WTC11 (cell line): ENCODE data around the gene PLS1.

Experiments
- AFF4 ChIP-seq: sonication (generic); formaldehyde crosslinking; IDR thresholded peaks from 2 replicates; pipeline ENCODE4 v1.8.1; 2023; ENCODE audit warnings: mild to moderate bottlenecking, missing genetic modification reagents, borderline replicate concordance
- CTCF ChIP-seq: fragments of 200-600 bp; IDR thresholded peaks from 2 replicates; pipeline ENCODE4 v1.8.0; 2022; ENCODE audit warnings: antibody characterized with exemption
- IRF1 ChIP-seq: sonication (generic); formaldehyde crosslinking; IDR thresholded peaks from 2 replicates; pipeline ENCODE4 v1.8.0; 2023; ENCODE audit warnings: missing genetic modification reagents
- MLX ChIP-seq: sonication (generic); formaldehyde crosslinking; IDR thresholded peaks from 2 replicates; pipeline ENCODE4 v1.8.1; 2023; ENCODE audit warnings: mild to moderate bottlenecking, missing genetic modification reagents, moderate library complexity
- RORB ChIP-seq: fragments of 250-450 bp; sonication (Bioruptor Pico); IDR thresholded peaks from 2 replicates; pipeline ENCODE4 v1.9.0; 2021; ENCODE audit warnings: mild to moderate bottlenecking

- TF ChIP-seq AFF4 (CRISPR knock-in tag) (no peak), CTCF (no peak), RORB (CRISPR knock-in tag) (no peak), IRF1 (CRISPR knock-in tag) (no peak), MLX (no peak)
Observed at GRCh38 chr3:142709207-142709606, 113.0 kb downstream of the PLS1 start.
